Type B pancreatic cell (in vitro differentiated cells): ENCODE data around the gene ALS2CL. TPM values are rescaled to one million over a fixed set of nuclear protein-coding genes. Genes with fewer than 3 reads are reported as not detected.

Experiments
- DNase-seq: peaks from one replicate; pipeline ENCODE4 v3.0.0; 2021; ENCODE audit warnings: mixed read lengths; ENCODE audit not compliant: unreplicated experiment; ENCODE audit errors: extremely low spot score
- H3K27ac Mint-ChIP-seq: 2 replicates; pipeline ENCODE4 v1.8.0; 2021; ENCODE audit warnings: mild to moderate bottlenecking, mixed read lengths
- H3K27me3 Mint-ChIP-seq: 2 replicates; pipeline ENCODE4 v1.8.0; 2021; ENCODE audit warnings: mixed read lengths
- H3K36me3 Mint-ChIP-seq: 2 replicates; pipeline ENCODE4 v1.8.0; 2021; ENCODE audit warnings: mixed read lengths
- H3K4me1 Mint-ChIP-seq: one replicate; pipeline ENCODE4 v1.8.0; 2021; ENCODE audit warnings: mixed read lengths; ENCODE audit not compliant: unreplicated experiment
- H3K4me3 Mint-ChIP-seq: 2 replicates; pipeline ENCODE4 v1.8.0; 2021; ENCODE audit warnings: mild to moderate bottlenecking, mixed read lengths
- H3K9me3 Mint-ChIP-seq: 2 replicates; pipeline ENCODE4 v1.8.0; 2021; ENCODE audit warnings: mixed read lengths
- CTCF ChIP-seq: fragments of 200-600 bp; sonication (generic); conservative IDR thresholded peaks from 2 replicates; pipeline ENCODE4 v1.5.0; 2021; ENCODE audit warnings: antibody characterized with exemption, mild to moderate bottlenecking
- total RNA-seq: library from RNA; stranded (reverse); gene quantifications from 2 replicates; pipeline ENCODE4 v1.2.1, GENCODE V29; 2021; ENCODE audit warnings: low replicate concordance

The ALS2CL gene
- total RNA-seq, 1 donor from 2014 or later, result 31.7 TPM

- Mint-ChIP-seq H3K36me3 (no peaks in the 10 kb centered on the region), H3K4me1 (peaks cover 4% of the 10 kb centered on the region), H3K27me3 (no peaks in the 10 kb centered on the region), H3K4me3 (no peak overlapping the region), H3K27ac (no peak overlapping the region), H3K9me3 (no peaks in the 10 kb centered on the region)
- no peak for TF ChIP-seq CTCF
- peak; percentile 44 for DNase-seq
Observed at GRCh38 chr3:46734773-46735172, 41.3 kb upstream of the ALS2CL start.

GRCh38 chr3:46733026-46733800 lies 39.7 kb upstream of the ALS2CL start:
- Mint-ChIP-seq H3K27me3 (no peaks in the 10 kb centered on the region), H3K27ac (no peak overlapping the region)
- DNase-seq, result peak; percentile 37

GRCh38 chr3:46731795-46732194 lies 38.3 kb upstream of the ALS2CL start:
- H3K4me1 Mint-ChIP-seq, result peaks cover 4% of the 10 kb centered on the region
- H3K27ac Mint-ChIP-seq, result no peak overlapping the region
- no peak for DNase-seq
- no peaks in the 10 kb centered on the region for H3K36me3 Mint-ChIP-seq
- H3K9me3 Mint-ChIP-seq, result no peaks in the 10 kb centered on the region
- H3K27me3 Mint-ChIP-seq, result no peaks in the 10 kb centered on the region
- H3K4me3 Mint-ChIP-seq, result no peak overlapping the region
- TF ChIP-seq CTCF, result no peak

More at GRCh38 chr3:46733026-46733800, 39.7 kb upstream of the ALS2CL start:
- H3K4me3 Mint-ChIP-seq, result no peak overlapping the region
- H3K36me3 Mint-ChIP-seq, result no peaks in the 10 kb centered on the region
- peaks cover 4% of the 10 kb centered on the region for H3K4me1 Mint-ChIP-seq
- no peaks in the 10 kb centered on the region for H3K9me3 Mint-ChIP-seq
- no peak for TF ChIP-seq CTCF

GRCh38 chr3:46730819-46731218 lies 37.3 kb upstream of the ALS2CL start:
- no peak for DNase-seq
- Mint-ChIP-seq H3K4me3 (no peak overlapping the region), H3K4me1 (peaks cover 12% of the 10 kb centered on the region), H3K27ac (no peak overlapping the region), H3K9me3 (no peaks in the 10 kb centered on the region), H3K27me3 (no peaks in the 10 kb centered on the region), H3K36me3 (no peaks in the 10 kb centered on the region)
- no peak for TF ChIP-seq CTCF

GRCh38 chr3:46729038-46729437 lies 35.6 kb upstream of the ALS2CL start:
- H3K4me1 Mint-ChIP-seq, result peaks cover 15% of the 10 kb centered on the region
- no peak overlapping the region for H3K4me3 Mint-ChIP-seq
- no peak for TF ChIP-seq CTCF
- no peaks in the 10 kb centered on the region for H3K9me3 Mint-ChIP-seq
- no peaks in the 10 kb centered on the region for H3K27me3 Mint-ChIP-seq
- no peak overlapping the region for H3K27ac Mint-ChIP-seq
- DNase-seq, result no peak
- H3K36me3 Mint-ChIP-seq, result no peaks in the 10 kb centered on the region
